HepG2 (cell line): ENCODE results near the gene ZMIZ1. TPM values are rescaled to one million over a fixed set of nuclear protein-coding genes. Genes with fewer than 3 reads are reported as not detected.
A peak's percentile ranks its signal among the peaks of the same experiment; 100 is the strongest.

Source experiments
- ATAC-seq: fragments of 200-7000 bp; cut with Tn5 transposase; 3 replicates; pipeline ENCODE4 v1.9.1; 2020; ENCODE audit warnings: mild to moderate bottlenecking, moderate library complexity
- BruUV-seq: library from RNA; stranded (reverse); fragments of 400-500 nt; replicated peaks from 2 replicates; lab custom pipeline; 2021; lab: Mats Ljungman, UMichigan
- CTCF ChIA-PET: fragments of 300-600 bp; formaldehyde crosslinking; extraction: SDS; loops from one replicate; lab custom pipeline; 2021; ENCODE audit warnings: low total read pairs, inconsistent platforms, low intra/inter-chr PET ratio; lab: Yijun Ruan, JAX
- POLR2A ChIA-PET: fragments of 350-600 bp; sonication (Branson Sonifier 250); formaldehyde crosslinking; loops from one replicate; lab custom pipeline; 2020; ENCODE audit warnings: antibody characterized with exemption, inconsistent platforms; lab: Yijun Ruan, JAX
- DNase-seq: peaks from one replicate; pipeline ENCODE4 v3.0.0-alpha.2; 2015; ENCODE audit warnings: low spot score
- FAIRE-seq: peaks from 3 replicates; lab custom pipeline; 2011; peaks lifted over from hg19 to GRCh38; lab: Jason Lieb, UNC
- H2AFZ ChIP-seq: one replicate; pipeline ENCODE4 v1.6.1; 2011; ENCODE audit warnings: low read length, inconsistent platforms
- H3K27ac ChIP-seq: fragments of 300-600 bp; 3 replicates; pipeline ENCODE4 v1.8.0; 2011; ENCODE audit warnings: mixed run types, mild to moderate bottlenecking, mixed read lengths, low read length, inconsistent platforms; ENCODE audit not compliant: insufficient read depth; ENCODE audit errors: extremely low read length
- H3K27me3 ChIP-seq, 2 experiments: fragments of 200-600 bp in 1 of 2; 2 replicates in 1 of 2; 3 replicates in 1 of 2; pipeline versions ENCODE4 v1.6.0 to v1.8.0; 2011; ENCODE audit warnings: low read length in 2 of 2, mild to moderate bottlenecking in 2 of 2, moderate library complexity in 2 of 2, inconsistent platforms in 1 of 2; ENCODE audit not compliant: insufficient read depth in 2 of 2, control insufficient read depth in 1 of 2
- H3K36me3 ChIP-seq, 2 experiments: fragments of 200-600 bp in 1 of 2; replicated peaks in 1 of 2; 2 replicates in 1 of 2; 3 replicates in 1 of 2; pipeline versions ENCODE4 v1.5.1 to v1.8.0; 2011; ENCODE audit warnings: low read length in 2 of 2, inconsistent platforms in 1 of 2; ENCODE audit not compliant: insufficient read depth in 2 of 2, control insufficient read depth in 1 of 2
- H3K4me1 ChIP-seq: 2 replicates; pipeline ENCODE4 v1.5.1; 2012; ENCODE audit warnings: low read length, inconsistent platforms; ENCODE audit not compliant: insufficient read depth
- H3K4me2 ChIP-seq: 2 replicates; pipeline ENCODE4 v1.6.0; 2011; ENCODE audit warnings: low read depth, low read length, inconsistent platforms
- H3K4me3 ChIP-seq, 3 experiments: fragments of 200-600 bp in 1 of 3; sonication (generic), shearing (Covaris generic) in 1 of 3; replicated peaks in 1 of 3; 2 replicates each; pipeline ENCODE4 v1.5.1; 2011 to 2016; ENCODE audit warnings: low read length in 3 of 3, inconsistent platforms in 2 of 3, low read depth in 2 of 3, mild to moderate bottlenecking in 2 of 3, control low read depth in 1 of 3, mixed read lengths in 1 of 3; ENCODE audit not compliant: insufficient read depth in 1 of 3
- H3K79me2 ChIP-seq: one replicate; pipeline ENCODE4 v1.6.1; 2011; ENCODE audit warnings: low read length, inconsistent platforms; ENCODE audit not compliant: insufficient read depth
- H3K9ac ChIP-seq: 2 replicates; pipeline ENCODE4 v1.6.0; 2011; ENCODE audit warnings: mild to moderate bottlenecking, low read depth, low read length, inconsistent platforms; ENCODE audit not compliant: insufficient read depth
- H3K9me3 ChIP-seq: 2 replicates; pipeline ENCODE4 v1.5.1; 2012; ENCODE audit warnings: mild to moderate bottlenecking, low read length
- H4K20me1 ChIP-seq: 2 replicates; pipeline ENCODE4 v1.6.0; 2011; ENCODE audit warnings: inconsistent platforms, mild to moderate bottlenecking, low read length, moderate library complexity; ENCODE audit not compliant: insufficient read depth
- AHDC1 ChIP-seq: sonication (generic); formaldehyde crosslinking; IDR thresholded peaks from 2 replicates; pipeline ENCODE4 v1.5.1; 2020; ENCODE audit warnings: mild to moderate bottlenecking, missing genetic modification reagents, borderline replicate concordance
- PAXIP1 ChIP-seq: sonication (generic); formaldehyde crosslinking; conservative IDR thresholded peaks from 2 replicates; pipeline ENCODE4 v1.4.0; 2020; ENCODE audit warnings: mild to moderate bottlenecking, missing genetic modification reagents, moderate library complexity
- SIX4 ChIP-seq: sonication (generic); formaldehyde crosslinking; IDR thresholded peaks from 2 replicates; pipeline ENCODE4 v1.4.0; 2020; ENCODE audit warnings: missing genetic modification reagents
- ZNF121 ChIP-seq: sonication (generic); formaldehyde crosslinking; IDR thresholded peaks from 2 replicates; pipeline ENCODE4 v1.5.0; 2020; ENCODE audit warnings: mild to moderate bottlenecking, missing genetic modification reagents
- ZNF318 ChIP-seq: sonication (generic); formaldehyde crosslinking; IDR thresholded peaks from 2 replicates; pipeline ENCODE4 v1.4.0; 2020; ENCODE audit warnings: mild to moderate bottlenecking, missing genetic modification reagents
- ZNF724P ChIP-seq: sonication (generic); formaldehyde crosslinking; IDR thresholded peaks from 2 replicates; pipeline ENCODE4 v1.8.0; 2022; ENCODE audit warnings: missing genetic modification reagents, borderline replicate concordance
- WGBS: methylation state at CpG from one replicate; pipeline ENCODE4 v1.1.6; 2017; ENCODE audit warnings: low lambda C conversion rate; 5-methylcytosine and 5-hydroxymethylcytosine counted together
- in situ Hi-C: cut with HindIII; loops from 2 replicates; pipeline ENCODE4 v1.10.0; 2017; ENCODE audit warnings: low pct_unique_long_range_greater_than_20kb; ENCODE audit not compliant: extremely low pct_ligation_motif_present
- intact Hi-C: fragments of 100-400 bp; cut with micrococcal nuclease; formaldehyde crosslinking; loops from one replicate; pipeline ENCODE4 v1.10.0; 2022; ENCODE audit not compliant: unreplicated experiment
- polyA plus RNA-seq, 8 experiments: library from polyadenylated mRNA; depleted of rRNA in 3 of 8; stranded (reverse) in 7 of 8; unstranded in 1 of 8; fragments of >200 nt; fragmentation: Illumina TruSeq in 4 of 8; extraction: Trizol in 4 of 8; gene quantifications; 2 replicates each; pipeline versions ENCODE4 v1.2.1 to v1.2.3, GENCODE V29; 2011 to 2016; ENCODE audit warnings: low read depth in 4 of 8, missing spikeins in 1 of 8, mixed read lengths in 1 of 8; ENCODE audit not compliant: insufficient read depth in 1 of 8
- total RNA-seq, 5 experiments: library from RNA; depleted of rRNA; stranded (reverse); fragments of >200 nt; fragmentation: Illumina TruSeq; extraction: Trizol; gene quantifications; 2 replicates each; pipeline ENCODE4 v1.2.3, GENCODE V29; 2016; ENCODE audit warnings: low read depth in 1 of 5

The ZMIZ1 gene
- total and polyA plus RNA-seq, 2 of the 13 experiments (the other 11 are each of a cell fraction or from before 2014, with no cell fraction given): 5.3 to 10.2 TPM

- BruUV-seq: no TSS peak
- no peaks in the 10 kb centered on the region; a peak in 1 of 5 replicates for H3K27me3 ChIP-seq
- peaks cover 2 to 7% of the 10 kb centered on the region in 2 experiments; a peak in 1 of 5 replicates for H3K36me3 ChIP-seq
- peak overlapping the region; percentile 69; the same call in 1 of the 2 replicates for H3K4me2 ChIP-seq
- H3K9ac ChIP-seq: no peak overlapping the region
- no peaks in the 10 kb centered on the region for H3K9me3 ChIP-seq
- peaks cover 26% of the 10 kb centered on the region for H3K4me1 ChIP-seq
- 79% methylated on average over 5 of the region's 5 CpGs for WGBS
- peak; percentile 4 for ATAC-seq
- in situ Hi-C loops (no loop called here), intact Hi-C loops (no loop called here)
- no peaks in the 10 kb centered on the region for H3K79me2 ChIP-seq
- FAIRE-seq: no peak
- CTCF ChIA-PET: no interaction called here
- no peak for DNase-seq
- POLR2A ChIA-PET: interaction anchor here (1.1 to 1.8 kb wide), 2 partner anchors 17 to 30 kb away, joined by 6 read pairs; no protein-coding TSS in a partner anchor
- no peak overlapping the region for H3K4me3 ChIP-seq
- H4K20me1 ChIP-seq: no peaks in the 10 kb centered on the region; the same call in 1 of the 2 replicates
- TF ChIP-seq ZNF318 (no peak), PAXIP1 (no peak), ZNF724P (CRISPR knock-in tag) (no peak), ZNF121 (CRISPR knock-in tag) (no peak), SIX4 (CRISPR knock-in tag) (no peak), AHDC1 (CRISPR knock-in tag) (no peak)
- H3K27ac ChIP-seq: no peak overlapping the region
- H2AFZ ChIP-seq: no peak overlapping the region
Measured at GRCh38 chr10:79318369-79318768, 249.6 kb downstream of the ZMIZ1 start.
